Islet of Langerhans (tissue), 1 donor: ENCODE data around the gene SURF6.
"Not testable (repeated sequence)": the region's sequence is repeated elsewhere in the genome, so short reads cannot be mapped to it uniquely, and the experiment has no call there.

Experiments used
- FAIRE-seq: peaks from one replicate; lab custom pipeline; 2011; peaks lifted over from hg19 to GRCh38; lab: Jason Lieb, UNC

The SURF6 gene

DNA sequence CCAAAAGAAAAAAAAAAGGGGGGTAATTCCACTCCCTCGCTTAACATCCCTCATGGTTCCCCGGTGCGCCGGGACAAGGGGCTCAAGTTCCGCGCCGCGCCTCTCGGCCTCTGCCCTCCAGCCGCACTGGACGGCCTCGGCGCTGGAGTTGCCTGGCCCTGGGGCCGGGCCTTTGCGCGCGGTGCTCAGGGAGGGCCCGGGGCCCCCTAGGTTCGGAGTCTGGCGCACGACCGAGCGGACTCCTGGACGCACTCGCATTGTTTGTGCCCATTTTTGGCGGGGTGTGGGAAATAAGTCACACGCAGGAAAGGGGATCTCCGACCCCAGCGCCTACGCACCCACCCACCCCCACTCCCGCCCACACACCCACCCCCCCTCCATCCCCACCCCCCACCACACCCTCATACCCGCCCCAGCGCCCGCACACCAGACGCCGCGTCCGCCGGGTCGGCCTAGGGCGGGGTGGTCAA is 11.6 kb upstream of the SURF6 start:
- no peak for FAIRE-seq

DNA sequence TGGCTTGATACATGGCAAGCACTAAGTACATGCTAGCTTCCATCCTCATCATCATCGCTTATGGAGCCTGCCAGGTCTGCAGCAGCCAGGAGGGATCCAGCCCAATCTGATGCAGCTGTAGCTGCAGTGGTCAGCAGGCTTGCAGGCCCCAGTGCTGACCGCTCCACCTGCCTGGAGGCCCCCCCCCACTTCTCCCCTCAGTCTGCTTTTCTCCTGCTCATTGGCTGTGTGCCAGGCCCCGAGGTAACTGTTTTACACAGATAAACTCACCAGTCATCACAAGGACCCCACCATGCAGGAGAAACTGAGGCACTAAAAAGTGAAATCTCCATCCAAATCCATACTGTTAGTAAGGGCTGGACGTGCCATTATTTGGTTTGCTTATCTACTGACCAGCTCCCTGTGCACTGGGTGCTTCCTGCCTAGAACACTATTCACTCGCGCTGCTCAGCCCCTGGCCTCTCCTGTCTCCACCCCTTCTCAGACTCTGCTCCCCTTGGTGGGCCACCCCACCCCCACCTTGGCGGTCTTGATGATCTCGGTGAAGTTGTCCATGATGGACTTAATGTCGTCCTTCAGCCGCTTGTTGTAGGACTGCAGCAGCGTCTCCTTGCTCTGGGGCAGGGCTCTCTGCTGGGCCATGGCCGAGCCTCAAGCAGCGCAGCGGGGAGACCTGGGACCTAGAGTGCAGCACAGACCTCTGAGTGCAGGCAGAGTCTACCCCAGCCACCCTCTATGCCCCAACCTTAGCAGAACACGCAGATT is 10.2 kb upstream of the SURF6 start:
- no peak for FAIRE-seq

DNA sequence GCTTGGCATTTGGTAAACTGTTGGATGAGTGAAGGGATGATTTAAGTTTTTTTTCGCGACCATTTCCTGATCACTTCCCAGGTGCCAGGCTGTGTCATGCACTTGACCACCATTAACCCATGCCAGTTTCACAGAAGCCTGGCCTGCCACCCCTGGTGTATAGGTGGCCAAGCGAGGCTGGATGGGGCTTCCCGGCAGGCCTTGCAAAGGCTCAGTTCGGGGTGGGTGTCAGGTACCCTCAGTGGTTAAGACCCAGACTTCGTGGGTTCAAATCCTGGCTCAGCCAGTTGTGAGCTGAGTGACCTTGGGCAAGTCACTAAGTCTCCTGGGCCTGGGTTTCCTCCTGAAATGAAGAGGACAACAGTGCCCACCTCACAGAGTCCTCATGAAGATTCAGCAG is 9.6 kb upstream of the SURF6 start:
- no peak for FAIRE-seq

DNA sequence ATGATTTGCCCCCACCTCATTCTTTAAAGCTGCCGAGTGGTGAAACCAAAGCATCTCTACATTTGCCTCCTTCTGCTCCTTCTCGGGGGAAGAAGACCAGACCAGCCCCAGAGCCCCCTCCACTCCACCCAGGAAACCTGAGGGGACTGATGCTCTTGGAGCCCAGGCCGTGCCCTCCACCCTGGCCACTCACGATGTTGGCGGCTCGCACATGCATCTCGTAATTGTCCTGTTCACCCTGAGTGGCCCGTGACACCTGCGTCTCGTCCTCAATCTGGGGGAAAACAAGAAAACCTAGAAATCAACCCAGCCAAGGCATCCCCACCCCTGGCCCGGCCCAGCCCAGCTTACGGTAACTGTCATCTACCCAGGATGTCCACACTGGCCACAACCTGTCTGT is 9.0 kb upstream of the SURF6 start:
- no peak for FAIRE-seq

DNA sequence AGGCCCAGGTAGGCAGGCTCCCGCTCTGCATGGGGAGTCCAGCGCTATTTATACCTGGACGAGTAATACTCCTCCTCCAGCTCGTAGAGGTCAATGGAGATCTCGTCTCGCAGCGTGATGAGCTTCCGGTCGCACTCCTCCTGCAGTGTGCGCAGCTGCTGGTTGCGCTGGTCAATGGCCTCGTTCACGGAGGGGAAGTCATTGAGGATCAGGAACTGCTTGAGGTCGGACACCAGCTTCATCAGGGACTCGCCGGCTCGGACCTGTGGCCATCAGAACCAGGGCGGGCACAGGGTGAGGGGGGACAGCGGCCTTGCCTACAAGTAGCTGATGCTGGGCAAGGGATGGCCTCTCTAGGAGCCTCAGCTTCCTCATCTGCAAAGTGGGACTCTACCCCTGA is 8.1 kb upstream of the SURF6 start:
- no peak for FAIRE-seq

DNA sequence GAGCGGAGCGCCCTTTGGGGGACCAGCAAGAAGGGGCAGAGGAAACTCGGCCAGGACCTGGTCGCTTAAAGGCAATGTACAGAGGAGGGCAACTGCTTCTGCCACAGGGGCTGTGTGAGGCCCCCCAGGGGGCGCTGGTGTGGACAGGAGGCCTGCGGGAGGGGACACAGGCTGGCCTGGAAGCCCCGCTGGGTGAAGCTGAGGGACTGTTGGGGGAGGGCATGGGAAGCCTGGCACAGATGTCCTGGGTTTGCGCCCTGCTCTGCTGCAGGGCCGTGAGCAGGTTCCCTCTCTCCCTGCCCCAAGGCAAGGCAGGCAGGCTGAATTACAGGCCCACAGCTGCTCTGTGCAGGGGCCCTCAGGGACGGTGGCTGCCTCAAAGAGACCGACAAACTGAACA is 6.6 kb upstream of the SURF6 start:
- no peak for FAIRE-seq

DNA sequence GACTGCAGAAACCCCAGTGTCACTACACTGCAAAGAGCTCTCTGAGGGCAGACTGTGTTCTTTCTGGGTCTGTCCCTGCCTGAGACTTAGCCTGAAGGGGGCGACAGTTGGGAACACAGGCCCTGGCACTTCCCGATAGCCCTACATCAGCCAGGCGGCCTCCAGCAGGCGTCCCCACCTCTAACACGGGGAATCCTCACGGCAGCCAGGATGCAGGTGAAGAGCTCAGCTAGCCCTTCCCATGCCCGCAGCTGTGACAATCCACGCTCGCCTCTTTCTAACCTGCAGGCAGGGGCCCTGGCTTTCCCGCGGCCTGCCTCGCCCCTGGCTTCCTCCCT is 6.0 kb upstream of the SURF6 start:
- no peak for FAIRE-seq

DNA sequence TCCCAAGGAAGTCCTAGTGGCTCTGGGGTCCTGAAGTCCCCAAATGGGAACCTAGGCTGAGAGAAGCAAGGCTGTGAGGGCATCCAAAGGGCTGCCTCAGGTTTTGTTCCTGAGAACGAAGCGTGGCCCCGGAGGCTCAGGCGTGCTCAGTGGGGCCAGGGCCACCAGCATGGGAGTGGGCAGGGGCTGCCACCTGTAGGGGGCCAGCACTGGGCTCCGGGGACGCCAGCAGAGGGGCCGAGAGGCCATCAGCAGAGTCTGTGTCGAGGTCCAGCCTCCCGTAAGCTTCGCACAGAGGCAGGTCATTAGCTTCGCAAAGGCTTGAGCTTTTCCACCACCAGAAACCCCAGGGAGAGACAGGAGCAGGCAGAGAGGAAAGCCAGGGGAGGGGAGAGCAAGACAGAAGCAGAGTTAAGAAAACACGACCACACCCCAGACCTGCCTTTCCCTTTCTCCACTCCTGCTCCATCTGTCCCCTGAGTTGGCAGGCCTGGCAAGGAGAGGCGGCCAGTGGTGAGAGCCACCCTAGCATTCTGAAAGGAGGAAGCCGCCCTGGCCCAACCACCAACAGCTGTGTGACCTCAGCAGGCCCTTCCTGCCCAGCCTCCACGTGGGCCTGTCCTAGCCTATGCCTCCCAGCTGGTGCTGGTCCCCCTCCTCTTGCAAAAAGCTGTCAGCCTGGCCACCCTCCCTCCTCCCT is 5.5 kb upstream of the SURF6 start:
- no peak for FAIRE-seq

DNA sequence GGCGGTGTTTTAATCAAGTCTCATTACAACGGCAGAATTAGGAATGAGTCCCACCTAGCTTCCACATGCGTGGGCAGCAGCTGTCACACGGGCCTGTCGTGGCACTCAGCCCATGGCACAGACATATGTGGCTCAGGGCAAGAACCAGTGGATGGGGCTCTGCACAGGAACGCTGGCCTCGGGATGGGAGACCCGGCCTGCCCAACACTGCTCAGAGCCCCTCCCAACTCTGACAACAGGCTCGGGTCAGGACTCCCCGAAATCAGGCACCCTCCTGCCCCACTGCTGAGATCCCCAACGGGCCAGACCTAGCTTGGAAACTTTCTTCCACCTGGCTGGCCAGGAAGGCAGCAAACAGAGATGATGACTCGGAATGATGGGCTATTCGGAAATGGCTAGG is 4.9 kb upstream of the SURF6 start:
- FAIRE-seq, result no peak

DNA sequence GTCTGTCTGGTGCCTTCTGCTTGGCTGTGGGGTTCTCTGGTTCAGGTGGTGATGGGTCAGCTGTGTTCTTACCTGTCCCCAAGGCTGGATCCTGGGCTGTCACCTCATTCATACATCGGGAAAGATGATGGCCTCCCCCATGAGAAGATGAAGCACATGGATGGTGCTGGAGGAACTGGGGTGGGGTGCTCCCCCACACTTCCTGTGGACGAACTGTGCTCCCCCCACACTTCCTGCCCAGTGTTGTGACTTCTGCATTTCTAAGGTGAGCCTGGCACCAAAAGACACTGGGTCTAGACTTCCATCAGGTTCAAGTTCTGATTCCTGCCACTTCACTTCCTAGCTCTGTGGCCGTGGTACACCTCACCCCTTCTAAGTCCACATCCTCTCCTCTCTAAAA is 4.3 kb upstream of the SURF6 start:
- no peak for FAIRE-seq

DNA sequence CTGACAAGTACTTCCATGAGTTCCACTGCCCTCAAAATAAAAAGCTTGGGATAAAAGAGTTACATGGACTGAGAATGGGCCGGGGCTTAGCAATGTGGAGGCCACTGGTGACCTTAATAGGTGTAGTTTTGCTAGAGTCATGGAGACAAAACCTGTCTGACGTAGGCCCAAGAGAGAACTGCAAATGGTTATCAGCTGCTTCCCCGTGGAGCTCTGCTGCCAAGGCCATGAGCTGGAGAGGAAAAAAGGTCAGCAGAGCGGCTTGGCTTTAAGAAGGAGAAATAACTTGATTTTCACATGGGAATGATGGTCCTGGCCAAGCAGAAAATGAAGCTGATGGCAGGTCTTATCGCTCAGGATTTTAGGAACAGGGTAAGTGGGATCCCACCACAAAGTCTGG is 3.7 kb upstream of the SURF6 start:
- no peak for FAIRE-seq

DNA sequence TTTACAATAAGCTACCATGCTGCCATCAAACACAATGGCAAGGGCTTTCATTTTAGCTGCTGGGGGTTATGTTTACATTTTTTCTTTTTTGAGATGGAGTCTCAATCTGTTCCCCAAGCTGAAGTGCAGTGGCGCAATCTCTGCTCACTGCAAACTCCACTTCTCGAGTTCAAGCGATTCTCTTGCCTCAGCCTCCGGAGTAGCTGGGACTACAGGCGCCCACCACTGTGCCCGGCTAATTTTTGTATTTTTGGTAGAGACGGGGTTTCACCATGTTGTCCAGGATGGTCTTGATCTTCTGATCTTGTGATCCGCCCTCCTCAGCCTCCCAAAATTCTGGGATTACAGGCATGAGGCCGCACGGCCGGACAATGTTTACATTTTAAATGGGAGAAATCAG is 1.1 kb downstream of the SURF6 start:
- not testable (repeated sequence) for FAIRE-seq

DNA sequence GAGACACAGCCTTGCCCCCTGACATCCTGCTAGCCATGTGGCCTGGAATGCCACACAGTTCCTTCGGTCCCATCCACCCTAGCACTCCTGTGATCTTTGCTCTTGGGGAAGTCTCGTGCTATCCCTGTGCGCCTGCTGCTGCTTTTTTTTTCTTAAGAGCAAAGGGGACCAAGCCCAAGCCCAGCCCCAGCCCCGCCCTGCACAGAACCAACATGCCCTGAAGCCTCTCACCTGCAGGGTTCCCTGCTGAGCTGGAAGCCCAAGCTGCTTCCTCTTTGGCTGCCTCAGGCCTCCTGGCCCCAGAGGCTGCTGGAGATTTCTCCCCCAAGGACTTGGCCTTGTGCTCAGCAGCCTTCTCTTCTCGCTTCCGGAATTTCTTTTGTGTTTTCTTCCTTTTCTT is 1.8 kb downstream of the SURF6 start:
- no peak for FAIRE-seq

DNA sequence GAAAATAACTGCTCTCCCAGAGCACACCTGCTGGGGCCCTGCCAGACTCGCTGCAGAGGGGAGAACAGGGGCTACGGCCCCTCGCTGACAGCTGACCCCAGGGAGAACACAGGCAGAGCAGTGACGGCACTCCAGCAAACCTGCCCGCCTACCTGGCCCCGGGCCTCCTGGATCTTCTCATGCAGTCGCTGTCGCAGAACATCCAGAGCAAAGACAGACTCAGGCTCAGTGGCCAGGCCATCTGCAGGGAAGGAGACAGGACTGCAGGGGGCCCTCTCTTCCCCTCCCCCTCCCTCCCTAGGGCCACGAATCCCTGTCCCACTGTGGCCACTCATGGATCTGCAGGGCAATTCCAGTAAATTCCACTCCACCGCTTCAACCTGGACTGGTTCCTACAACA is 2.4 kb downstream of the SURF6 start:
- FAIRE-seq, result no peak

DNA sequence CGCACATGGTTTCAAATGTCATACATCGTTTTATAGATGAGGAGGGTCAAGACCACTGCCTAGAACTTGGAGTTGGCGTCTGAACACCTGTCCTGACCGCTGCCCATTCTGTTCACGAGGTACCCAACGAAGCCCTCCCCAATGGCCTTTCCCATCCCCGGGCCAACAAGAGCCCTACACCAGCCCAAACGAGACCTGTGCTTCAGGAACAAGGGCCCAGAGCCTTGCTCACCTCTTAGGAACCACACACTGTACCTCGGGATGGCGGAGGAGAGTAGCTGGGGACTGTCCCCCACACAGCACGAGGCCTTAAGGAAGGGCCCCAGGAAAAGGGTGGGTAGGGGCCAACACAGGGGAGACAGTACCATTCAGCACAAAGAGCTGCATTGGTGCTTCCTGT is 3.0 kb downstream of the SURF6 start:
- FAIRE-seq, result no peak

DNA sequence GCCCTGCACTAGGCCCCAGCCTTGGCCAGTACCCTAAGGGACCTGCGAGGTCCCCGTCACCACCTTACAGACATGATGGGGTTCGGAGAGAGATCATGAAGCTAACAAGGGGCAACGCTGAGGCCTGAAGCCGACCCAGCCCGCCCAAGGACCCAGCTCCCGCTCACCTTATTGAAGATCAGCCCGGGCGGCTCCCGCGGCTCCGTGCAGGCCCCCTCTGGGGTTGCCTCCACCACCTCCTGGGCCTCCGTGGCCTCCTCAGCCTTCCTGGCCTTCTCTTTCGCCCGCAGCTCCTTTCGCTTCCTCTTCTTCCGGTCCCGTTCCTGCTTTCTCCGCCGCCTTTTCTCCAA is 3.6 kb downstream of the SURF6 start:
- FAIRE-seq, result no peak

DNA sequence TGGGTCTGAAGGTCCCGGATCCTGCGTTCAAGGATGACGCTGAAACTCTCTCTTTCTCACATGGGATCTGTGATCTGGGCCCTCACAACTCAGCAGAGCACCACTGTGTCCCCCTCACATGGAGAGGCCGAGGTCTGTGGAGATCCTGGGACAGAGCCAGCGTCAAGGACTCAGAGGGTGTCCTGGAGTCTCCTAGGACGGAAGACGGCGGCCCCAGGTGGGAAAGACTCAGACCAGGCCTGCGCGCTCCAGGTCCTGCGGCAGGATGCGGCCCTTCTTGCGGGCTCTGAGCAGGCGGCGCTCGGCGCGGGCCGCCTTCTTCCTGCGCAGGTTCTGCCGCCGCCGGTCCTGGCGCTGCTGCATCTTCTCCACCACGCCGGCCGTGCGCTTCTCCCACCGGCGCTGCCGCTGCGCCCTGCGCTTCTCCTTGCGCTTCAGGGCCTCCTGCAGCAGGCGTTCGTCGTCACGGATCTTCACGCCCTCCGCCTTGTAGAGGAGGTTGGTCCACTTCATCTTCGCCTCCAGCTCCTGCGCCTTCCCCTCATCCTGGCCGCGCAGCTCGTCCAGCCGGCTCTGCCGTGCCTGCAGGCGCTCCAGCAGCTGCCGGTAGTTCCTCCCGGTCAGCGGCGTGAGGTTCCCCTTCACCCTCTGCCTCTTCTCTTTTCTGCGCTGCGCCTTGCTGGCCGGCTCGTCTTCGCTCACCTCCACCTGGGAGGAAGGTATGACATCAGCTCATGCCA is 4.2 kb downstream of the SURF6 start:
- no peak for FAIRE-seq

DNA sequence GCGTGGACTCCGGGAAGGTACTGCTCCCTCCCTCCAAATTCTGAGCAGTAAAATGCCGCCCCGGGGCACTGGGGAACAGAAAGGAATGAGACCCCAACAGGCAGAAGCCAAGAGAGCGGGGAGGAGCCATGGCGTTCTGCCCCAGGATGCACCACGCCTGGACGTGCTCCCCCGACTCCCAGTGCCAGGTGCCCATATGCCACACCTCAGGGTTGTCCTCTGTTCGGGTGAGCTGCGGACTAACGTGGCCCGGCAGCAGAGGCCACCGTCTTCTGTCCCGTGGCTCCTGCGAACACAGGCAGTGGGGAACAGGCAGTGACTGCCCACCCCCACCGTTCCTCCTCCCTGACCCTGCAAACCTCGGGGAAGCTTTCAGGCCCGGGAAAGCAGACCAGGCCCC is 4.8 kb downstream of the SURF6 start:
- no peak for FAIRE-seq

DNA sequence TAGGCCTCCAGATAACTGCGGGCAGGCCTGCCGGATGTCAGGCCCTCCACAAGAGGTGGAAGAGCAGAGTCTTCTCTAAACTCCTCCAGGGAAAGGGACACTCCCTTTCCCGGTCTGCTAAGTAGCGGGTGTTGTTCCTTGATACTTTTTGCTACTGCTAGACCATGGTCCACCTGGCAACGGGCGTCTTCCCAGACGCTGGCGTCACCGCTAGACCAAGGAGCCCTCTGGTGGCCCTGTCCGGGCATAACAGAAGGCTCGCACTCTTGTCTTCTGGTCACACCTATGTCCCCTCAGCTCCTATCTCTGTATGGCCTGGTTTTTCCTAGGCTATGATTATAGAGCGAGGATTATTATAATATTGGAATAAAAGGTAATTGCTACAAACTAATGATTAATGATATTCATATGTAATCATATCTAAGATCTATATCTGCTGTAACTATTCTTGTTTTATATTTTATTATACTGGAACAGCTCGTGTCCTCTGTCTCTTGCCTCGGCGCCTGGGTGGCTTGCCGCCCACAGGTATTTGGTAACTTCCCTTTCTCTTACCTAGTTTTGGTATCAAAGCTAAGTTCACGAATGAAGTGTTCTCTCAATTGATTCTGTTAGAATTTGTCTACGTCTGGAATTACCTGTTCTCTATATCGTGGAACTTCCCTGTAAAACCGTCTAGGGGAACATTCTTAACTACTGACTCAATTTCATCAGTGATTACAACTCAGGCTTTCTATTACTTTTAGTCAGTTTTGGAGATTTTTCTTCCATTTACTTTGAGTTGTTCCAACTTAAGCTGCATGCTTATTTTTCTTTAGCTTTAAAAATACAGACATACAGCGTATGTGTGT is 6.5 kb downstream of the SURF6 start:
- not testable (repeated sequence) for FAIRE-seq

DNA sequence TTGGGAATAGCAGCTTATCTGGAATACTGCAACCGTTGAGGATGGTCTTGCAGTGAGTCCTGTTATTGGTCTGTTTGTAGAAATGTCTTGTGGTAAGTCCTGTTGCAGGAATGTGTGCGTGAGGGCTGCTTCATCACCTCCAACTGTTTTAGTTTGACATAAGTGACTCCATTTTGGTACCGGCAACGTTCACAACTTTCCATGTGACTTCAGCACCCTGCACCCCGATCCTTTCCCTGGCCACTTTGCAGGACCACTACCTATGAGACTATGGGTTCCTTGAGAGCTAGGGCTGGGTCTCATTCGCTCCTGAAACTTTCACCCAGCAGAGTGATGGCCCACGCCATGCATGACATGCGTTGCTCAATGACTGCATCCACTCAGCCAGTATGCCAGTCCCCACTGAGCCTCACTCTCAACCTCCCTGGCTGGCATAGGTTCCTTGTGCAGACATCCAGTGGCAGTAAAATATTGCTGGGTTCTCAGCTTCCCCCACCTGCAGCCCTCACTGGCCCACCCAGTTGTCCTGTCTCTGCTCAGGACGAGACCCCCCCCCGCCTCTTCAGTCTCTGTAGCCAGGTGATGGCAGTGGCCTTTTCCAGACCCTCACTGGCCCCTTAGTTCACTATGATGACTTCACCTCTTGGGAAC is 8.0 kb downstream of the SURF6 start:
- no peak for FAIRE-seq

DNA sequence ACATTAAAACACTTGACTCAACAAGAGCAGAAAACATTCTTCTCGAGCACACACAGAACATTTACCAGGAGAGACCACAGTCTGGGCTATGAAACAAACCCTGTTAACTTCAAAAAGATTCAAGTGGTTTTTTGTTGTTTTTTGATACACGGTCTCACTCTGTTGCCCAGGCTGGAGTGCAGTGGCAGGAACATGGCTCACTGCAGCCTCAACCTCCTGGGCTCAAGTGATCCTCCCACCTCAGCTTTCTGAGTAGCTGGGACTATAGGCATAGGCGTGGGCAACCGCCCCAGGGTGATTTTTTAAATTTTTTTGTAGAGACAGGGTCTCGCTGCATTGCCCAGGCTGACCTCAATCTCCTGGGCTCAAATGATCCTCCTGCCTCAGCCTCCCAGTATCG is 9.0 kb downstream of the SURF6 start:
- not testable (repeated sequence) for FAIRE-seq
